ENCODE results near the gene PPP6R2.

The PPP6R2 gene

GRCh38 chr22:50447576-50448551 is 104.7 kb downstream of the PPP6R2 start:
- DNase-seq = no peak

- no peak for DNase-seq
These were observed 109.5 kb downstream of the PPP6R2 start for GRCh38 chr22:50452649-50453048.

GRCh38 chr22:50454556-50455075 is 111.5 kb downstream of the PPP6R2 start:
- no peak for DNase-seq

GRCh38 chr22:50455201-50455600 is 112.1 kb downstream of the PPP6R2 start:
- DNase-seq = no peak

GRCh38 chr22:50456026-50456425 is 112.9 kb downstream of the PPP6R2 start:
- no peak for DNase-seq

- DNase-seq = no peak
These were observed 113.5 kb downstream of the PPP6R2 start for GRCh38 chr22:50456466-50457234.

GRCh38 chr22:50459016-50459415 is 115.9 kb downstream of the PPP6R2 start:
- DNase-seq = no peak

GRCh38 chr22:50459496-50460140 is 116.5 kb downstream of the PPP6R2 start:
- no peak for DNase-seq

- DNase-seq = no peak
These were observed 117.8 kb downstream of the PPP6R2 start for GRCh38 chr22:50460938-50461337.

GRCh38 chr22:50461536-50461935 is 118.4 kb downstream of the PPP6R2 start:
- DNase-seq = no peak

- DNase-seq = no peak
These were observed 118.9 kb downstream of the PPP6R2 start for GRCh38 chr22:50461979-50462540.

- no peak for DNase-seq
These were observed 120.2 kb downstream of the PPP6R2 start for GRCh38 chr22:50463188-50463900.

- no peak for DNase-seq
These were observed 121.3 kb downstream of the PPP6R2 start for GRCh38 chr22:50464451-50464850.

GRCh38 chr22:50465066-50465930 is 122.2 kb downstream of the PPP6R2 start:
- DNase-seq = no peak

- no peak for DNase-seq
These were observed 124.2 kb downstream of the PPP6R2 start for GRCh38 chr22:50467341-50467740.

GRCh38 chr22:50467773-50468440 is 124.8 kb downstream of the PPP6R2 start:
- no peak for DNase-seq

GRCh38 chr22:50468626-50469025 is 125.5 kb downstream of the PPP6R2 start:
- no peak for DNase-seq

- peak; percentile 32 for DNase-seq
These were observed 126.5 kb downstream of the PPP6R2 start for GRCh38 chr22:50469377-50470305.

GRCh38 chr22:50470491-50470890 is 127.4 kb downstream of the PPP6R2 start:
- DNase-seq = no peak
